Panc1 (cell line): ENCODE results near the gene ELMO2.

Experiments used
- REST ChIP-seq, 2 experiments: IDR thresholded peaks; 2 replicates each; pipeline ENCODE4 v1.6.1; 2011 to 2012; ENCODE audit warnings: low read depth in 2 of 2, control low read depth in 1 of 2, low read length in 1 of 2, mild to moderate bottlenecking in 1 of 2, moderate library complexity in 1 of 2; ENCODE audit not compliant: insufficient read depth in 1 of 2
- TF ChIP-seq, protein P1 (sequence below): fragments of 450-650 bp; IDR thresholded peaks from 2 replicates; pipeline ENCODE4 v1.5.1; 2017; ENCODE audit warnings: mild to moderate bottlenecking

GRCh38 chr20:46352370-46352938, 54.0 kb downstream of the ELMO2 start:
- TF ChIP-seq, protein P1, sequence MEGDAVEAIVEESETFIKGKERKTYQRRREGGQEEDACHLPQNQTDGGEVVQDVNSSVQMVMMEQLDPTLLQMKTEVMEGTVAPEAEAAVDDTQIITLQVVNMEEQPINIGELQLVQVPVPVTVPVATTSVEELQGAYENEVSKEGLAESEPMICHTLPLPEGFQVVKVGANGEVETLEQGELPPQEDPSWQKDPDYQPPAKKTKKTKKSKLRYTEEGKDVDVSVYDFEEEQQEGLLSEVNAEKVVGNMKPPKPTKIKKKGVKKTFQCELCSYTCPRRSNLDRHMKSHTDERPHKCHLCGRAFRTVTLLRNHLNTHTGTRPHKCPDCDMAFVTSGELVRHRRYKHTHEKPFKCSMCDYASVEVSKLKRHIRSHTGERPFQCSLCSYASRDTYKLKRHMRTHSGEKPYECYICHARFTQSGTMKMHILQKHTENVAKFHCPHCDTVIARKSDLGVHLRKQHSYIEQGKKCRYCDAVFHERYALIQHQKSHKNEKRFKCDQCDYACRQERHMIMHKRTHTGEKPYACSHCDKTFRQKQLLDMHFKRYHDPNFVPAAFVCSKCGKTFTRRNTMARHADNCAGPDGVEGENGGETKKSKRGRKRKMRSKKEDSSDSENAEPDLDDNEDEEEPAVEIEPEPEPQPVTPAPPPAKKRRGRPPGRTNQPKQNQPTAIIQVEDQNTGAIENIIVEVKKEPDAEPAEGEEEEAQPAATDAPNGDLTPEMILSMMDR: no peak
- no peak for TF ChIP-seq REST (IDR thresholded peaks at IDR 0.05; ENCODE audit: insufficient read depth in 1 of 2, low read depth in 2 of 2, low read length in 1 of 2)
